GM23248 (cell line): ENCODE measurements around the gene LMO7. TPM values are rescaled to one million over a fixed set of nuclear protein-coding genes. Genes with fewer than 3 reads are reported as not detected.
"Not testable (repeated sequence)": the region's sequence is repeated elsewhere in the genome, so short reads cannot be mapped to it uniquely, and the experiment has no call there.

Experiments
- DNase-seq: peaks from one replicate; pipeline ENCODE4 v3.0.0-alpha.2; 2015
- H2AFZ ChIP-seq: fragments of 200-600 bp; sonication (generic); 2 replicates; pipeline ENCODE4 v1.6.1; 2016; ENCODE audit warnings: antibody characterized with exemption
- H3F3A ChIP-seq: fragments of 200-600 bp; sonication (generic); 2 replicates; pipeline ENCODE4 v1.6.1; 2016; ENCODE audit warnings: mild to moderate bottlenecking, antibody characterized with exemption, mixed run types; ENCODE audit not compliant: insufficient read depth
- H3K27ac ChIP-seq: fragments of 200-600 bp; sonication (generic); 2 replicates; pipeline ENCODE4 v1.5.1; 2016; ENCODE audit warnings: mild to moderate bottlenecking
- H3K27me3 ChIP-seq: fragments of 200-600 bp; sonication (generic); replicated peaks from 2 replicates; pipeline ENCODE4 v1.6.1; 2016; ENCODE audit warnings: mild to moderate bottlenecking; ENCODE audit not compliant: insufficient read depth
- H3K36me3 ChIP-seq: fragments of 200-600 bp; sonication (generic); 2 replicates; pipeline ENCODE4 v1.6.1; 2016; ENCODE audit warnings: low read depth, mild to moderate bottlenecking
- H3K4me1 ChIP-seq: fragments of 200-600 bp; sonication (generic); 2 replicates; pipeline ENCODE4 v1.6.1; 2016; ENCODE audit warnings: mild to moderate bottlenecking; ENCODE audit not compliant: insufficient read depth
- H3K4me2 ChIP-seq: fragments of 200-600 bp; sonication (generic); one replicate; pipeline ENCODE4 v1.6.1; 2016; ENCODE audit warnings: mild to moderate bottlenecking; ENCODE audit not compliant: unreplicated experiment
- H3K4me3 ChIP-seq: fragments of 200-600 bp; sonication (generic); 2 replicates; pipeline ENCODE4 v1.5.1; 2016; ENCODE audit warnings: mild to moderate bottlenecking
- H3K79me2 ChIP-seq: fragments of 200-600 bp; sonication (generic); 2 replicates; pipeline ENCODE4 v1.6.1; 2016; ENCODE audit warnings: mild to moderate bottlenecking; ENCODE audit not compliant: insufficient read depth
- H3K9ac ChIP-seq: fragments of 200-600 bp; sonication (generic); 2 replicates; pipeline ENCODE4 v1.6.1; 2016; ENCODE audit warnings: mild to moderate bottlenecking
- H3K9me2 ChIP-seq: fragments of 200-600 bp; sonication (generic); 2 replicates; pipeline ENCODE4 v1.6.1; 2016; ENCODE audit warnings: mixed run types, mild to moderate bottlenecking, moderate library complexity; ENCODE audit not compliant: insufficient read depth
- H3K9me3 ChIP-seq: fragments of 200-600 bp; sonication (generic); one replicate; pipeline ENCODE4 v1.6.1; 2017; ENCODE audit warnings: low read depth
- H4K20me1 ChIP-seq: fragments of 200-600 bp; sonication (generic); 2 replicates; pipeline ENCODE4 v1.6.0; 2016; ENCODE audit not compliant: insufficient read depth
- EZH2 ChIP-seq: fragments of 200-600 bp; sonication (generic); IDR thresholded peaks from 2 replicates; pipeline ENCODE4 v1.6.1; 2018; ENCODE audit warnings: antibody characterized with exemption, mild to moderate bottlenecking; ENCODE audit not compliant: insufficient read depth, poor library complexity, severe bottlenecking
- EZH2phosphoT487 ChIP-seq: fragments of 200-600 bp; sonication (generic); IDR thresholded peaks from 2 replicates; pipeline ENCODE4 v1.6.1; 2018; ENCODE audit warnings: antibody characterized with exemption, moderate library complexity, mild to moderate bottlenecking, low read depth; ENCODE audit not compliant: insufficient read depth
- WGBS, 2 experiments: methylation state at CpG; one replicate each; pipeline ENCODE4 v1.1.6; 2015 to 2017; ENCODE audit warnings: low lambda C conversion rate in 2 of 2, low coverage in 1 of 2; ENCODE audit errors: missing lambda C conversion rate in 2 of 2; 5-methylcytosine and 5-hydroxymethylcytosine counted together
- in situ Hi-C: fragments of 300-500 bp; cut with MboI; formaldehyde crosslinking; loops from 2 replicates; pipeline ENCODE4 v1.15.0; 2020
- polyA plus RNA-seq: library from polyadenylated mRNA; unstranded; fragments of >200 nt; fragmentation: Nextera tagmentation; extraction: Ambion mirVana; gene quantifications from 2 replicates; pipeline ENCODE4 v1.2.1, GENCODE V29; 2016
- total RNA-seq: library from RNA; depleted of rRNA; stranded (reverse); fragments of >200 nt; shearing (Covaris generic); gene quantifications from 2 replicates; pipeline ENCODE4 v1.2.3, GENCODE V29; 2014

Gene LMO7
- total and polyA plus RNA-seq, 2 experiments from 2014 or later, result 288 to 318 TPM

GRCh38 chr13:75723901-75724300 lies 87.8 kb downstream of the LMO7 start:
- peaks cover 87% of the 10 kb centered on the region for H3K79me2 ChIP-seq
- no peaks in the 10 kb centered on the region for H3K27me3 ChIP-seq
- peaks cover 21% of the 10 kb centered on the region; the same call in 1 of the 2 replicates for H3K36me3 ChIP-seq
- no peak overlapping the region for H3K27ac ChIP-seq
- DNase-seq, result no peak
- in situ Hi-C loops, result no loop called here
- no peak overlapping the region for H3K4me3 ChIP-seq
- no peak overlapping the region for H2AFZ ChIP-seq
- H3K9me3 ChIP-seq, result no peaks in the 10 kb centered on the region
- H3K4me2 ChIP-seq, result no peak overlapping the region
- peaks cover 44% of the 10 kb centered on the region for H3F3A ChIP-seq
- H3K9ac ChIP-seq, result no peak overlapping the region
- TF ChIP-seq EZH2phosphoT487 (no peak), EZH2 (no peak)
- H3K9me2 ChIP-seq, result no peaks in the 10 kb centered on the region
- peaks cover 33% of the 10 kb centered on the region for H3K4me1 ChIP-seq
- peaks cover 12% of the 10 kb centered on the region; the same call in 1 of the 2 replicates for H4K20me1 ChIP-seq

- H3K4me1 ChIP-seq, result peaks cover 33% of the 10 kb centered on the region
- H4K20me1 ChIP-seq, result peaks cover 12% of the 10 kb centered on the region; the same call in 1 of the 2 replicates
- in situ Hi-C loops, result no loop called here
- peak overlapping the region; percentile 18; the same call in 1 of the 2 replicates for H3K27ac ChIP-seq
- no peaks in the 10 kb centered on the region for H3K9me3 ChIP-seq
- no peak for DNase-seq
- no peaks in the 10 kb centered on the region for H3K9me2 ChIP-seq
- peaks cover 77% of the 10 kb centered on the region for H3K79me2 ChIP-seq
- WGBS, 2 experiments, result 63 to 68% methylated on average over 3 of the region's 3 CpGs
- no peak for TF ChIP-seq EZH2phosphoT487
- no peak for TF ChIP-seq EZH2
- H3K4me3 ChIP-seq, result no peak overlapping the region
- peak overlapping the region; percentile 30 for H3K4me2 ChIP-seq
- H2AFZ ChIP-seq, result no peak overlapping the region
- peaks cover 17% of the 10 kb centered on the region; the same call in 1 of the 2 replicates for H3K36me3 ChIP-seq
- H3K27me3 ChIP-seq, result no peaks in the 10 kb centered on the region
- H3K9ac ChIP-seq, result no peak overlapping the region
- H3F3A ChIP-seq, result peaks cover 37% of the 10 kb centered on the region
Observed at GRCh38 chr13:75724752-75725517, 88.8 kb downstream of the LMO7 start.

GRCh38 chr13:75725736-75726135 lies 89.6 kb downstream of the LMO7 start:
- DNase-seq, result no peak
- no peak overlapping the region for H2AFZ ChIP-seq
- H3K79me2 ChIP-seq, result peaks cover 74% of the 10 kb centered on the region
- no peaks in the 10 kb centered on the region for H3K9me2 ChIP-seq
- in situ Hi-C loops, result no loop called here
- no peak overlapping the region for H3K9ac ChIP-seq
- no peaks in the 10 kb centered on the region for H3K27me3 ChIP-seq
- no peaks in the 10 kb centered on the region for H3K9me3 ChIP-seq
- peaks cover 11% of the 10 kb centered on the region; the same call in 1 of the 2 replicates for H3K36me3 ChIP-seq
- TF ChIP-seq EZH2, result no peak
- TF ChIP-seq EZH2phosphoT487, result no peak
- H3K4me1 ChIP-seq, result peaks cover 33% of the 10 kb centered on the region
- H4K20me1 ChIP-seq, result peaks cover 12% of the 10 kb centered on the region; the same call in 1 of the 2 replicates
- peak overlapping the region; percentile 18; the same call in 1 of the 2 replicates for H3K27ac ChIP-seq
- peaks cover 31% of the 10 kb centered on the region for H3F3A ChIP-seq
- no peak overlapping the region for H3K4me3 ChIP-seq
- peak overlapping the region; percentile 30 for H3K4me2 ChIP-seq

GRCh38 chr13:75726306-75726705 lies 90.2 kb downstream of the LMO7 start:
- Histone ChIP-seq H3K9me2 (no peaks in the 10 kb centered on the region), H4K20me1 (peaks cover 12% of the 10 kb centered on the region; the same call in 1 of the 2 replicates), H2AFZ (no peak overlapping the region), H3K4me2 (peak overlapping the region; percentile 30), H3K9ac (no peak overlapping the region), H3F3A (peaks cover 31% of the 10 kb centered on the region), H3K36me3 (peaks cover 7% of the 10 kb centered on the region; the same call in 1 of the 2 replicates), H3K9me3 (no peaks in the 10 kb centered on the region), H3K4me3 (no peak overlapping the region), H3K4me1 (peaks cover 33% of the 10 kb centered on the region), H3K79me2 (peaks cover 72% of the 10 kb centered on the region), H3K27ac (no peak overlapping the region), H3K27me3 (no peaks in the 10 kb centered on the region)
- in situ Hi-C loops, result no loop called here
- no peak for DNase-seq
- WGBS, 2 experiments, result 65 to 72% methylated on average over 2 of the region's 2 CpGs
- TF ChIP-seq EZH2, result no peak
- no peak for TF ChIP-seq EZH2phosphoT487

- not testable (repeated sequence) for H3K4me2 ChIP-seq, H3K9me2 ChIP-seq
Observed at GRCh38 chr13:75733113-75733512, 97.0 kb downstream of the LMO7 start.

More at GRCh38 chr13:75733113-75733512, 97.0 kb downstream of the LMO7 start:
- peaks cover 16% of the 10 kb centered on the region for H3K4me1 ChIP-seq
- H3K27ac ChIP-seq, H4K20me1 ChIP-seq, H2AFZ ChIP-seq, DNase-seq, H3K9me3 ChIP-seq, H3K4me3 ChIP-seq, in situ Hi-C loops, H3K36me3 ChIP-seq, H3K27me3 ChIP-seq, H3K9ac ChIP-seq: not testable (repeated sequence)
- 87 to 94% methylated on average over 10 to 11 of the region's 11 CpGs for WGBS, 2 experiments
- H3F3A ChIP-seq, result peaks cover 14% of the 10 kb centered on the region; the same call in 1 of the 2 replicates
- peaks cover 76% of the 10 kb centered on the region for H3K79me2 ChIP-seq
